Liver (tissue), 3 donors: Measurements from ENCODE around the gene SLC13A2.

Experiments
- ATF3 ChIP-seq: IDR thresholded peaks from 2 replicates; pipeline ENCODE4 v1.6.1; 2016; ENCODE audit warnings: antibody characterized with exemption
- CTCF ChIP-seq: fragments of 150-350 bp; IDR thresholded peaks from 2 replicates; pipeline ENCODE4 v1.5.1; 2017; ENCODE audit warnings: improper control_type of control experiment, low read depth, low read length; ENCODE audit not compliant: missing input control
- FOXA1 ChIP-seq: IDR thresholded peaks from 2 replicates; pipeline ENCODE4 v1.6.1; 2016; ENCODE audit warnings: antibody characterized with exemption
- JUND ChIP-seq, 2 donors: IDR thresholded peaks; 2 replicates each; pipeline ENCODE4 v1.6.1; 2016; ENCODE audit warnings: antibody characterized with exemption in 2 of 2
- MAX ChIP-seq: IDR thresholded peaks from 2 replicates; pipeline ENCODE4 v1.6.1; 2016; ENCODE audit warnings: antibody characterized with exemption
- RAD21 ChIP-seq, 2 donors: IDR thresholded peaks; 2 replicates each; pipeline ENCODE4 v1.6.1; 2016; ENCODE audit warnings: antibody characterized with exemption in 2 of 2, mild to moderate bottlenecking in 2 of 2
- TAF1 ChIP-seq: conservative IDR thresholded peaks from 2 replicates; pipeline ENCODE4 v1.6.1; 2016; ENCODE audit warnings: antibody characterized with exemption, mild to moderate bottlenecking
- ZBTB33 ChIP-seq: IDR thresholded peaks from 2 replicates; pipeline ENCODE4 v1.6.1; 2016; ENCODE audit warnings: antibody characterized with exemption
- donor health status: healthy.
- donor health status: healthy.

GRCh38 chr17:28495635-28496034, 22.2 kb downstream of the SLC13A2 start:
- no peak for TF ChIP-seq JUND (IDR thresholded peaks at IDR 0.05)
- TF ChIP-seq CTCF = no peak
- TF ChIP-seq TAF1 = no peak
- TF ChIP-seq ATF3 = no peak
- TF ChIP-seq FOXA1 = no peak
- TF ChIP-seq RAD21 (IDR thresholded peaks at IDR 0.05) = no peak
- TF ChIP-seq MAX = no peak
- TF ChIP-seq ZBTB33 = no peak
